Duodenal mucosa (tissue), 2 donors: ENCODE measurements around the gene VASN.

Experiments used
- H3K27ac ChIP-seq: one replicate; pipeline ENCODE4 v1.7.0; 2013; ENCODE audit warnings: low read depth, low read length
- H3K27me3 ChIP-seq, 2 donors: one replicate each; pipeline ENCODE4 v1.7.0; 2013; ENCODE audit warnings: low read length in 2 of 2, control low read depth in 1 of 2; ENCODE audit not compliant: insufficient read depth in 2 of 2, control insufficient read depth in 1 of 2
- H3K36me3 ChIP-seq, 2 donors: one replicate each; pipeline ENCODE4 v1.7.0; 2013; ENCODE audit warnings: low read length in 2 of 2, control low read depth in 1 of 2; ENCODE audit not compliant: insufficient read depth in 2 of 2, control insufficient read depth in 1 of 2
- H3K4me1 ChIP-seq, 2 donors: one replicate each; pipeline ENCODE4 v1.7.0; 2013; ENCODE audit warnings: low read length in 2 of 2, control low read depth in 1 of 2; ENCODE audit not compliant: insufficient read depth in 2 of 2, control insufficient read depth in 1 of 2
- H3K4me3 ChIP-seq, 2 donors: one replicate each; pipeline ENCODE4 v1.7.0; 2013; ENCODE audit warnings: low read length in 2 of 2, low read depth in 1 of 2
- H3K9ac ChIP-seq, 2 donors: one replicate each; pipeline ENCODE4 v1.7.0; 2013; ENCODE audit warnings: low read length in 2 of 2, low read depth in 1 of 2
- H3K9me3 ChIP-seq, 2 donors: one replicate each; pipeline ENCODE4 v1.7.0; 2013; ENCODE audit warnings: low read length in 2 of 2, control low read depth in 1 of 2; ENCODE audit not compliant: control insufficient read depth in 1 of 2

Gene VASN

GRCh38 chr16:4428500-4428899 lies 56.9 kb downstream of the VASN start:
- Histone ChIP-seq H3K4me3 (no peak overlapping the region), H3K36me3 (peaks cover 3 to 9% of the 10 kb centered on the region in 2 donors), H3K27ac (no peak overlapping the region)

GRCh38 chr16:4431023-4431422 lies 59.4 kb downstream of the VASN start:
- no peak overlapping the region for H3K4me3 ChIP-seq
- H3K36me3 ChIP-seq, result peaks cover 12 to 26% of the 10 kb centered on the region in 2 donors

More at GRCh38 chr16:4428500-4428899, 56.9 kb downstream of the VASN start:
- Histone ChIP-seq H3K4me1 (peaks cover 11 to 22% of the 10 kb centered on the region in 2 donors), H3K9ac (no peak overlapping the region), H3K9me3 (no peaks in the 10 kb centered on the region), H3K27me3 (no peaks in the 10 kb centered on the region)

More at GRCh38 chr16:4431023-4431422, 59.4 kb downstream of the VASN start:
- H3K9me3 ChIP-seq, result no peaks in the 10 kb centered on the region
- no peak overlapping the region for H3K9ac ChIP-seq
- H3K4me1 ChIP-seq, result peaks cover 8 to 17% of the 10 kb centered on the region in 2 donors
- H3K27me3 ChIP-seq, result no peaks in the 10 kb centered on the region
- H3K27ac ChIP-seq, result no peak overlapping the region
